COLO829 (cell line): ENCODE results near the gene ZDHHC19.
"Not testable (repeated sequence)": the region's sequence is repeated elsewhere in the genome, so short reads cannot be mapped to it uniquely, and the experiment has no call there.

Experiments used
- DNase-seq: peaks from one replicate; pipeline ENCODE4 v3.0.0; 2012; ENCODE audit warnings: low spot score

Gene ZDHHC19

GRCh38 chr3:196225086-196225485 is 13.9 kb upstream of the ZDHHC19 start:
- DNase-seq = no peak

GRCh38 chr3:196222876-196223595 is 11.8 kb upstream of the ZDHHC19 start:
- no peak for DNase-seq

- no peak for DNase-seq
Measured at GRCh38 chr3:196220991-196221390, 9.8 kb upstream of the ZDHHC19 start.

- DNase-seq = no peak
Measured at GRCh38 chr3:196220587-196220986, 9.4 kb upstream of the ZDHHC19 start.

GRCh38 chr3:196219970-196220311 is 8.7 kb upstream of the ZDHHC19 start:
- DNase-seq = no peak

- DNase-seq = peak; percentile 93
Measured at GRCh38 chr3:196219194-196219969, 8.2 kb upstream of the ZDHHC19 start.

- no peak for DNase-seq
Measured at GRCh38 chr3:196218155-196218712, 7.0 kb upstream of the ZDHHC19 start.

GRCh38 chr3:196217307-196218154 is 6.3 kb upstream of the ZDHHC19 start:
- no peak for DNase-seq

GRCh38 chr3:196216681-196217211 is 5.5 kb upstream of the ZDHHC19 start:
- DNase-seq = no peak

GRCh38 chr3:196216089-196216564 is 4.9 kb upstream of the ZDHHC19 start, which contains the start of gene SLC51A:
Gene SLC51A, plus strand, starts transcription at chr3:196216534. Its CDS starts 179 bp downstream, at chr3:196216713.
- no peak for DNase-seq

GRCh38 chr3:196215493-196216020 is 4.4 kb upstream of the ZDHHC19 start:
- no peak for DNase-seq

GRCh38 chr3:196214783-196215441 is 3.7 kb upstream of the ZDHHC19 start:
- no peak for DNase-seq

- not testable (repeated sequence) for DNase-seq
Measured at GRCh38 chr3:196209944-196210672, 1.1 kb downstream of the ZDHHC19 start.

- no peak for DNase-seq
Measured at GRCh38 chr3:196208942-196209695, 2.1 kb downstream of the ZDHHC19 start.

- peak; percentile 96 for DNase-seq
Measured at GRCh38 chr3:196207833-196208607, 3.2 kb downstream of the ZDHHC19 start.

- no peak for DNase-seq
Measured at GRCh38 chr3:196207159-196207832, 3.9 kb downstream of the ZDHHC19 start.

GRCh38 chr3:196205442-196206205 is 5.6 kb downstream of the ZDHHC19 start:
- DNase-seq = not testable (repeated sequence)
